HG02852 (cell line): ENCODE measurements around the gene CTR9.

Source experiments
- ATAC-seq: cut with Tn5 transposase; IDR thresholded peaks from one replicate; pipeline ENCODE4 v1.9.1; 2021; ENCODE audit warnings: mild to moderate bottlenecking, moderate library complexity; ENCODE audit not compliant: unreplicated experiment

Gene CTR9

GRCh38 chr11:10779086-10779485 is 28.0 kb downstream of the CTR9 start:
- no peak for ATAC-seq

- no peak for ATAC-seq
These were observed 29.0 kb downstream of the CTR9 start for GRCh38 chr11:10780040-10780439.

- no peak for ATAC-seq
These were observed 33.4 kb downstream of the CTR9 start for GRCh38 chr11:10784232-10785145.

DNA sequence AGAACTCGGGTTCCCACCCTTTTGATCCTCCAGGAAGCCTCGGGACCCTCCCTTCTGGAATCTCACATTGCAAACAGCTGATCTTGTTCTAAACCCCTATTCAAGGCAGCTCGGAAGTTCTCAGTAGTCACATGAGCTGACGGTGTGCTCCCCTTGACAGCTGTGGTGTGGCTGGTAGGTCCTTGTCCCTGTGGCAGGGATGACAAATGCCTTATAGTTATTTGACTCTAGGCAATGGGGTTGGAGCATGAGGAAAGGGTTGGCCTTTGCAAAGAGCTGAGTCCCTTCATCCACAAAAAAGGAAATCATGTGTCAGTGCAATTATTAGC is 34.1 kb downstream of the CTR9 start:
- ATAC-seq: no peak

DNA sequence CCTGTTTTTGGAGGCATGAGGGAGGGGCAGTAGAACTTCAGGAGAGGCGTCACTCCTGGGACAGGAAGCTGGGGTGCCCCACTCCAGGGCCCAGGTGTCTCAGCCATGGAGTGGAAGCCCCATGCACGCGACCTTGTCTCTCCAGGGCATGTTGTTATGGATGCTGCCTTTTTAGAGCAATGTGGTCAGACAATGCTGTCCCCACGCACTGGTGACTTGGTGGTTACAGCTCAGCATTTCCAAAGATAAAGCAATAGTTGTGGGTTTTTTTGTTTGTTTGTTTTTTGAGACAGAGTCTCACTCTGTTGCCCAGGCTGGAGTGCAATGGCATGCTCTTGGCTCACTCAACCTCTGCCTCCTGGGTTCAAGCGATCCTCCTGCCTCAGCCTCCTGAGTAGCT is 35.4 kb downstream of the CTR9 start:
- ATAC-seq: no peak

GRCh38 chr11:10792385-10793068 is 41.5 kb downstream of the CTR9 start:
- ATAC-seq: peak; percentile 88

DNA sequence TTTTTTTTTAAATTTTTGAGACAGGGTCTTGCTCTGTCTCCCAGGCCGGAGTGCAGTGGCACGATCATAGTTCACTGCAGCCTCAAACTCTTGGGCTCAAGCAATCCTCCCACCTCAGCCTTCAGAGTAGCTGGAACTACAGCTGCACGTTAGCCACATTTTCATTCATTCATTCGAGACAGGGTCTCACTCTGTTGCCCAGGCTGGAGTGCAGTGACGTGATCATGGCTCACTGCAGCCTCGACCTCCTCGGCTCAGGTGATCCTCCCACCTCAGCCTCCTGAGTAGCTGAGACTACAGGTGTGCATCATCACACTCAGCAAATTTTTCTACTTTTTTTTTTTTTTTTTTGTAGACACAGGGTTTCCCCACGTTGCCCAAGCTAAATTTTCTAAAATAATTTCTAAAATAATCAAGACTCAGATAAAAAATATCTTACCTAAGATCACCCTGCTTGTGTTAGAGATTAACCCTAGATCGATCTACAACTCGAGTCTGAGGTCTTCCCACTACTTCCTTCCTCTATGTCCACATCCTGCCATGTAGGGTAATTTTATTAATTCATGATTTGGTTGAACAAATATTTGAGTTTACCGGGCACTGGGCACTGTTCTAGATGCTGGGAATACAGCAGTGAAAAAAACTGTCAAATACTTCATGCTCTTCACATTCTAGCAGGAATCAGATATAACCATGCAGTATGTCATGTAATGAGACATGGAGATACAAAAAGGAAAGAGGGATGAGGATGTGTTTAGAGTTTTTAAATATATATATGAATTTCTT is 42.6 kb downstream of the CTR9 start:
- no peak for ATAC-seq

- ATAC-seq: no peak
These were observed 45.1 kb downstream of the CTR9 start for GRCh38 chr11:10796191-10796590.

GRCh38 chr11:10797001-10797400 is 46.0 kb downstream of the CTR9 start:
- ATAC-seq: no peak

- no peak for ATAC-seq
These were observed 46.5 kb downstream of the CTR9 start for GRCh38 chr11:10797531-10797930.

DNA sequence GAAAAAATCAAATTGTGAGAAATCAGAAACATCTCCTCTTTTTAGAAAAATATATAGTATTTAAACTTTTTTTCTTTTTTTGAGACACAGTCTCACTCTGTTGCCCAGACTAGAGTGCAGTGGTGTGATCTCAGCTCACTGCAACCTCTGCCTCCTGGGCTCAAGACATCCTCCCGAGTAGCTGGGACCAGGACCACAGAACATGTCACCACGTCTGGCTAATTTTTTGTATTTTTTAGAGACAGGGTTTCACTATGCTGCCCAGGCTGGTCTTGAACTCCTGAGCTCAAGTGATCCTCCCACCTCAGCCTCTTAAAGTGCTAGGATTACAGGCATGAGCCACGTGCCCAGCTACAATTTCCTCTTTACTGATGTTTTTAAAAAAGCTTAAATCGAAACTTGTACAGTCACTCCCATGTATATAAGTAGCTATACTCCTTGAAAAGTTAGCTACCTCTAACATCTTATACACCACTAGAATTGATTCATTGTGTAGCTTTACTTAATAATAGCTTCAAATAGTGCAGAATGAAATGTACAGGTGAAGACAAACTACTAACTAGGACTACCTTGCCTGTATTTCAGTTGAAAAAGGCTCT is 47.4 kb downstream of the CTR9 start:
- ATAC-seq: no peak

DNA sequence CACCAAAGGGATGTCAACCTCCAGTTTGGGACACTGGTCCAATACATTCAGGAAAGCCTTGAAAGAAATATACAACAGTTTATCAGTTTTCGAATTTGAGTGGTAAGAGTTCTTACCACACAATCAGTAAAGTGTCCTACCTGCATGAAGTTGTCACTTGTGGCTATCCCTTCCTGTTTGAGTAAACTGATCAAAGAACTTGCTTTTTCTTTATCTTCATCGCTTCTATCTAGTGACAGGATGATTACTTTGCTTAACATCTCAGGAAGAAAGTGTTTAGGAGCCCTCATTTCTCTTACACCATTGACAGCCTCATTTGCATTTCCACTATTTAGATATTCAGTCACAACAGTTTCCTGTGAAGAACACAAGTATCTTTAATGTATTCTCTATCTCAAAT is 49.2 kb downstream of the CTR9 start:
- ATAC-seq: no peak

DNA sequence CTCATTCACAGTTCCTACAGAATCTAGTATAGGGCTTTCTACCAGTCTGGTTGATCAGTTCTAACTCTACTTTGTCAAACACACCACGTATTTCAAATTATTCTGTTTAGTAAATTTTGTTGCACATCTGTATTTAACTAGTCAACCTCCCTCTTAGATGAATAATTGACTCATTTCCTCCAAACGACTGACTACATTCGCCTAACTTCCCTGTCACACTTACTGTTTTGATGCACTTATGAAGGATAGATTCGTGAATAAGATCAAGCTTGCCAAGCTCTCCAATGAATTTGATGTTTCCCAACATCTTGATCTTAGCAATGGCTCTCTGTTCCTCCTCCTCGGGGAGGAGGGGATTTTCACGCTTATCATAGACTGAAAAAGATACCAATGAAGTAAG is 52.6 kb downstream of the CTR9 start:
- ATAC-seq: no peak

DNA sequence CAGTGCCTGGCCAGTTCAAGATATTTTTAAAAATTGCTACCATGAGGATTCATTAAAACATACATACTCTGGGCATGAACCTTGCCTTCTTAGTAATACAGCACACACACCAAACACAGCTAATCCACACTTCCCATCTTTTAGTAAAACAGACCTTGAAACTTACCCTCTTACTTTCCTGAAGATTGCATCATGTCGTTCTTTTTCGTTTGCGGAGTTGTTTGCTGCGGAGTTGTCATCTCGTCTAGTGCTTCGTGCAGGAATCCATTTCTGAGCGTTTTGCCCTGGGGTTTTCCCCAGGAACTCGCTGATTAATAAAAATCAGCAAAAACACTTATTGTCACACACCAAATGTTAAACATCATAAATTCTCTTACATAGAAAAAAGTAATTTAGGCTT is 54.7 kb downstream of the CTR9 start:
- ATAC-seq: no peak

DNA sequence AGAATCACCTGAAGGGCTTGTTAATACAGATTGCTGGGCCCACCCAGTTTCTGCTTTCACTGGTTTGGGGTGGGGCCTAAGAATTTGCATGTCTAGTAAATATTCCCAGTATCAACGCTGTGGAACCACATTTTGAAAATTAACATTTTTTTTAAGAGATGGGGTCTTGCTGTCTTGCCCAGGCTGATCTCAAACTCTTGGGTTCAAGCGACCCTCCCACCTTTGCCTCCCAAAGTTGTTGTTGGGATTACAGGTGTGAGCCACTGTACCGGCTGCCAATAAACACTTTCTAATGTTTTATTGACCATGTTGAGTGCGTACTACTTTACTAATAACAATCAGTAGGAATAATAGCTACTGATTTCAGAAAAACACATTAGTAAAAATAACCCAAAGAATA is 55.2 kb downstream of the CTR9 start:
- ATAC-seq: no peak

DNA sequence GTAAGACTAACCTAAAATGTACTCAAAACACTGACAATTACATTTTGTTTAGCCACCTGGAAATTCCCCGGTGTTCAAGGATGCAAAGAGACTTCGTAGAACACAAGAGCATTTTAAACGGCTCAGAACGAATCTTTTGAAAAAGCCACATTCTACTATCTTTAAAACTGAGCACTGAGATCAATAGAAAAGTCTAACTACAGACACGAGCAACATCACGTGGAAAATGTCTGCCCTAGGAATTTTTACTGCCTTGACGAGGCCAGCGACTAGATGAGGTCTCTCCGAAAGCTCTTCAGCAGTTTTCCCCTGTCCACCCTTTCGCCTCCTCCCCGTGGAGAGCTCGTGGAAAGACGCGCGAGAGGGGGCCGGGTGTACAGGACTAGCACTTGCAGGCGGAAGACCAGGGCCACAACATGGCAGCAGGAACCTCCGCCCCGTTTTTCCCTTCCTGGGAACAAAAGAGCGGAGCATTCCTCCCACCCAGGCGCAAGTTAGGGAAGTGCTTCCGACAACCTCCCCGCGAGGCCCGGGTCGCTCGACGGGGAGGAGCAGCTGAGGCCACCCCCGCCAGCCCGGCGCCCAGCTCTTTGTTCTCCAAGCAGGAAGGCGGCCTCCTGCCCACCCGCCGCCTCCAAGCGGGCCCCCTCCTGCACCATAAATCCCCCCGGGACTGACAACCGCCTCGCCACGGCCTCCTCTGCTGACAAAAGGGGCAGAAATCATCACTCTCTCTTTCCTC is 56.6 kb downstream of the CTR9 start:
- peak; percentile 4 for ATAC-seq

GRCh38 chr11:10808235-10808552 is 57.1 kb downstream of the CTR9 start:
- ATAC-seq: no peak

DNA sequence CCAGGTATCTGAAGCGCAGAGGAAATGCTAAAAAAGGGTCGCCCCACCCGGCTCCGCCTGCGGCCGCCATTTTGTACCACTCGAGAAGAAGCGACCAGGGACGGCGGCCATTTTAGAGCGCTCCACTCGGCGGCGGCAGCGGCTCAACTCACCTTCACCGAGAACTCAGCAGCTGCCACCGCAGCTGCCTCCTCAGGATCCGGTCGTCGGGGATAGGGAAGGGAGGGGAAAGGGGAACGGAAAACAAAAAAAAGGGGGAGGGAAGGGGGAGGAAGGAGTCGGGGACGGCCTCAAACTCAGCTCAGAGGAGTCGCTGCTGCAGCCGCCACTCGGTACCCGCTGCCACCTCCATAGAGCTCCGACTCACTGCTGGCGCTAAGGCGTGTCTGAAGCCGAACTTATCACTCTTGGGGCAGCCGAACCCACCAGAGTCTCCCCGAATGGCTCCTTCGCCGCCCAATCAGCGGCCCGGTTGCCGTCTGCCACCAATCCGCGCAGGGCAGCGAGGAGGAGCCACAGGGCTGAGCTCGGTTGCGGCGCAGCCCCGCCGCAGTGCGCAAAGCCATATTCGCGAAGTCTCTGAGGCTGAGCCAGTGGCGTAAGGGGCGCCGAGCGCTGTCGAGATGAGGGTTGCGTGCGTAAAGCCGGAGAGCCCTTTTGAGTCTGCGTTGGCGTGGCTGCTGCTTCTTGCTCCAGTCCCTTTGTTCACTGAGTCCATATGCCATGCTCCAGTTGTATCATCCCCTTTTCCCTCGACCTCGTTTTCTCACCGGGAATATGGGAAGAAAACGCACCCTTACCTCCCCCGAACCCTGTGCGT is 57.7 kb downstream of the CTR9 start, which contains the start of gene EIF4G2:
Gene EIF4G2 (minus strand): TSS at position 374 of the 820 bp plus-strand sequence.
- ATAC-seq: peak; percentile 91

GRCh38 chr11:10809373-10810160 is 58.5 kb downstream of the CTR9 start:
- ATAC-seq: peak; percentile 20
